ENCODE results near the gene S1PR1.

The S1PR1 gene

DNA sequence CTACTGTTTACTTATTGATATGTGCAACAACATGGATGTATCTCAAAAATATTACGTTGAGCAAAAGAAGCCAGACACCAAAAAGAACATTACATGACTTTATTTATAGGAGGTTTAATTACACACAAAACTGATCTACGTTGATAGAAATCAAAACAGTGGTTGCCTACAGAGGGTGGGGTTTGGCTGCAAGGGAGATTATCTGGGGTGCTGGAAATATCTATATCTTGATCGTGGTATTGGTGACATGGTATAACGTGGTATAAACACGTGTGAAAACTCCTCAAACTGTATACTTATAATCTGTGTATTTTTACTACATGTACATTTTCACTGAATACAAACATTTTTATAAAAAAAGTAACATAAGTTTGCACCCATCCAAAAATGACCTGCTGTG, 38.9 kb downstream of the S1PR1 start:
- no peak for TF ChIP-seq FOXP2 (optimal IDR thresholded peaks at IDR 0.05; ENCODE audit: control extremely low read depth, extremely low read length, insufficient read depth)
- no peak for TF ChIP-seq POLR2AphosphoS5 (IDR thresholded peaks at IDR 0.05; ENCODE audit: borderline replicate concordance, low read depth, low read length)
- TF ChIP-seq EZH2 (IDR thresholded peaks at IDR 0.05) = no peak
- Histone ChIP-seq H3K27ac (no peak overlapping the region), H3K4me3 (no peak overlapping the region), H3K9me3 (ENCODE audit: low read depth, low read length) (no peaks in the 10 kb centered on the region), H3K36me3 (ENCODE audit: insufficient read depth, low read length) (no peaks in the 10 kb centered on the region), H3K9ac (ENCODE audit: insufficient read length) (no peak overlapping the region)
- no peak for DNase-seq (ENCODE audit: low read depth, low spot score)

GRCh38 chr1:101276818-101277217, 40.0 kb downstream of the S1PR1 start:
- Histone ChIP-seq H3K9ac (ENCODE audit: insufficient read length) (no peak overlapping the region), H3K4me3 (no peak overlapping the region), H3K36me3 (ENCODE audit: insufficient read depth, low read length) (no peaks in the 10 kb centered on the region), H3K9me3 (ENCODE audit: low read depth, low read length) (no peaks in the 10 kb centered on the region), H3K27ac (no peak overlapping the region)
- no peak for DNase-seq (ENCODE audit: low read depth, low spot score)
- TF ChIP-seq EZH2 (IDR thresholded peaks at IDR 0.05) (no peak), FOXP2 (optimal IDR thresholded peaks at IDR 0.05; ENCODE audit: control extremely low read depth, extremely low read length, insufficient read depth) (no peak), POLR2AphosphoS5 (IDR thresholded peaks at IDR 0.05; ENCODE audit: borderline replicate concordance, low read depth, low read length) (no peak)

DNA sequence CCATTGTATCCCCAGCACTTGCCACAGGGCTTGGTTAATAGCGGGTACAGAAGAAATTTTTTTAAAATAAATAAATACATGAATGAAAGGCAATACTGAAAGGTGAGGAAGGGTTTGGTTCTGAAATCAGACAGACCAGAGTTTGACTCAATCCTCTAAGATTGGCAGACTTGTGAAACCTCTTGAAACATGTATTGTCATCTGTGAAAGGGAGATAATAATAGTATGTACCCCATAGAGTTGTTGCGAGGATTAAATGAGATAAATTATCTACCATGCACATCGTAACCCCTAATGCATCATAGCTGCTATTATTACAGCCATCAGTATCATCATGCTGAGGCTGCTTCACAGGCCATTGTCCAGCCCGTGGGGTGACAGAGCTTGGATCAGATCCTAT, 41.4 kb downstream of the S1PR1 start:
- Histone ChIP-seq H3K36me3 (ENCODE audit: insufficient read depth, low read length) (no peaks in the 10 kb centered on the region), H3K9ac (ENCODE audit: insufficient read length) (no peak overlapping the region), H3K4me3 (no peak overlapping the region), H3K27ac (no peak overlapping the region), H3K9me3 (ENCODE audit: low read depth, low read length) (no peaks in the 10 kb centered on the region)
- no peak for DNase-seq (ENCODE audit: low read depth, low spot score)
- TF ChIP-seq EZH2 (IDR thresholded peaks at IDR 0.05) (no peak), FOXP2 (optimal IDR thresholded peaks at IDR 0.05; ENCODE audit: control extremely low read depth, extremely low read length, insufficient read depth) (no peak), POLR2AphosphoS5 (IDR thresholded peaks at IDR 0.05; ENCODE audit: borderline replicate concordance, low read depth, low read length) (no peak)

DNA sequence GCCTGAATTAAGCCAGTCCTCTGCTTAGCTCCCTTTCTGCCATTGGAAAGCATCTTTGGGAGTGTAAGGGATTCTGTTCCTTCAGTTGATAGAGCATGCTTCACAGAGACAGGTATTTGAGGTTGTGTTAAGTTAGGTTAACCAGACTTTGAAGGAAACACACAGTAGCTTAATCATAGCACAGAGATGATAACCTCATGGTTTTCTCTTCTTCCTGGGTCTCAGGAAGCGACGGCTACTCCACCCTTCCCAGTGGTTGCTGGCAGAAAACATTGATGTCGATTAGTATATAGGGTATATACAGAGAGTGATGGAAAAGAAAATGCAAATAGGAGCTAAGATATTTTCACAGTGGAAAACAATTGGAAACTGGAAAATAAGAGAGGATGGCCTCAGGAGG, 42.0 kb downstream of the S1PR1 start:
- Histone ChIP-seq H3K36me3 (ENCODE audit: insufficient read depth, low read length) (no peaks in the 10 kb centered on the region), H3K4me3 (no peak overlapping the region), H3K9me3 (ENCODE audit: low read depth, low read length) (no peaks in the 10 kb centered on the region), H3K27ac (no peak overlapping the region), H3K9ac (ENCODE audit: insufficient read length) (no peak overlapping the region)
- DNase-seq (ENCODE audit: low read depth, low spot score) = no peak
- TF ChIP-seq EZH2 (IDR thresholded peaks at IDR 0.05) (no peak), FOXP2 (optimal IDR thresholded peaks at IDR 0.05; ENCODE audit: control extremely low read depth, extremely low read length, insufficient read depth) (no peak), POLR2AphosphoS5 (IDR thresholded peaks at IDR 0.05; ENCODE audit: borderline replicate concordance, low read depth, low read length) (no peak)

DNA sequence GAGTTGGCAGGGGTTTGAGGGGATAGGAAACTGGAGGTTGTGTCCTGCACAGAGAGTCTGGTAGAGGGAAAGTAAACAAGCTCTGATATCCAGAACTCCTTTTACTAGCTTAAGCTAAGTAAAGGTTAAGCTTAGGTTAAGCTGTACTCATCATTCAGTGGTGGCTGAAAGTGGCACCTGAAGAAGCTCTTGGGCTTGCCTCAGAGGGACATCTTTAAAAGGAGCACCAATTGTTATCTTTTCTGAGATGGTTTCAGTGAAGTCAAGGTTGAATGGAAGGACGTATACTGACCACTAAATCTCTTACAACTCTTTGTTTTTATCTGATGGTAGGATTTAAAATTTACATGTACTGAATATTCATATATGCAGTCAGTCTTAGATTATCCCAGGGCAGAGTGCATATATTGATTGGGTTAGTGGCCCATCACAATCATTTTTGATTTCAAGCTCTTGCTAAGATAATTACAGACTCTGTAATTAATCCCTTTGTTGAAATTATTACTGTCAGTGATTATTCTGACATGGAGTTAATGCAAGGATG, 43.3 kb downstream of the S1PR1 start:
- TF ChIP-seq POLR2AphosphoS5 (IDR thresholded peaks at IDR 0.05; ENCODE audit: borderline replicate concordance, low read depth, low read length) (no peak), EZH2 (IDR thresholded peaks at IDR 0.05) (no peak), FOXP2 (optimal IDR thresholded peaks at IDR 0.05; ENCODE audit: control extremely low read depth, extremely low read length, insufficient read depth) (no peak)
- DNase-seq (ENCODE audit: low read depth, low spot score) = no peak
- H3K9ac ChIP-seq (ENCODE audit: insufficient read length) = no peak overlapping the region
- no peak overlapping the region for H3K4me3 ChIP-seq
- no peaks in the 10 kb centered on the region for H3K36me3 ChIP-seq (ENCODE audit: insufficient read depth, low read length)
- H3K9me3 ChIP-seq (ENCODE audit: low read depth, low read length) = no peaks in the 10 kb centered on the region
- H3K27ac ChIP-seq = no peak overlapping the region

DNA sequence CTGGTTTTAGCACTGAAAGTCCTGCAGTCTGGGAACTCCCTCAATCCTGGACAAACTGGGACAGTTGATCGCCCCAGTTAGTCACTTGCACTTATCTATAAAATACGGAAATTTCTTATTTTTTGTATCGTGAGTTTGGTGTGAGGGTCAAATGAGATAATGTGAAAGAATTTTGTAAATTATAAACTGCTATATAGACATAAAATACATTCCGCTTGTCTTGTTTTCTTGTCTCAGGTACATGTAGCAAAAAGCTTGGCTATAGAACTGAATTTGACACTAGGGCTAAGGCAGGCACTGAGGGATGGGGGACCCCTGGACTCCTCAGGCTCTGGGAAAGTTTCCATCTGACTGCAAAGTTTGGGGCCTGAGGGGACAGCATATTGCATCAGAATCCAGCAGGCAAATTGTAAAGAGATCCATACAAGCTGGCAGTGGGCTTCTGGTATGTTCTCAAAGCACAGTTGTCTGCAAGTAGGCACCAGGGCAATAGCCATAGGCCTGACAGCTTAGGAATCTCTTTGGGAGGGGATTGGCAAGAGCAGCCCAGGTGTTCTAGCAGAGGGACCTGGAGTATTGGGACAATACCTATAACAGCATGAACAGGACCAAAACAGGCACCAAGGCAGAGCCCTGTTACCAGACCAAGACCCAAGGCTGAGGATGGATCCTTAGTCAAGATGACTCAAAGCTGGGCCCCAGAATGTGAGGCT, 44.3 kb downstream of the S1PR1 start:
- H3K27ac ChIP-seq = no peak overlapping the region
- TF ChIP-seq POLR2AphosphoS5 (IDR thresholded peaks at IDR 0.05; ENCODE audit: borderline replicate concordance, low read depth, low read length) (no peak), FOXP2 (optimal IDR thresholded peaks at IDR 0.05; ENCODE audit: control extremely low read depth, extremely low read length, insufficient read depth) (no peak), EZH2 (IDR thresholded peaks at IDR 0.05) (no peak)
- no peak overlapping the region for H3K4me3 ChIP-seq
- no peaks in the 10 kb centered on the region for H3K36me3 ChIP-seq (ENCODE audit: insufficient read depth, low read length)
- H3K9me3 ChIP-seq (ENCODE audit: low read depth, low read length) = no peaks in the 10 kb centered on the region
- no peak for DNase-seq (ENCODE audit: low read depth, low spot score)
- H3K9ac ChIP-seq (ENCODE audit: insufficient read length) = no peak overlapping the region

- TF ChIP-seq FOXP2 (optimal IDR thresholded peaks at IDR 0.05; ENCODE audit: control extremely low read depth, extremely low read length, insufficient read depth) (no peak), POLR2AphosphoS5 (IDR thresholded peaks at IDR 0.05; ENCODE audit: borderline replicate concordance, low read depth, low read length) (no peak), EZH2 (IDR thresholded peaks at IDR 0.05) (no peak)
- no peak overlapping the region for H3K4me3 ChIP-seq
- no peak for DNase-seq (ENCODE audit: low read depth, low spot score)
- no peak overlapping the region for H3K9ac ChIP-seq (ENCODE audit: insufficient read length)
- no peaks in the 10 kb centered on the region for H3K36me3 ChIP-seq (ENCODE audit: insufficient read depth, low read length)
- H3K27ac ChIP-seq = no peak overlapping the region
- H3K9me3 ChIP-seq (ENCODE audit: low read depth, low read length) = no peaks in the 10 kb centered on the region
These were observed 44.9 kb downstream of the S1PR1 start for GRCh38 chr1:101281751-101282150.

DNA sequence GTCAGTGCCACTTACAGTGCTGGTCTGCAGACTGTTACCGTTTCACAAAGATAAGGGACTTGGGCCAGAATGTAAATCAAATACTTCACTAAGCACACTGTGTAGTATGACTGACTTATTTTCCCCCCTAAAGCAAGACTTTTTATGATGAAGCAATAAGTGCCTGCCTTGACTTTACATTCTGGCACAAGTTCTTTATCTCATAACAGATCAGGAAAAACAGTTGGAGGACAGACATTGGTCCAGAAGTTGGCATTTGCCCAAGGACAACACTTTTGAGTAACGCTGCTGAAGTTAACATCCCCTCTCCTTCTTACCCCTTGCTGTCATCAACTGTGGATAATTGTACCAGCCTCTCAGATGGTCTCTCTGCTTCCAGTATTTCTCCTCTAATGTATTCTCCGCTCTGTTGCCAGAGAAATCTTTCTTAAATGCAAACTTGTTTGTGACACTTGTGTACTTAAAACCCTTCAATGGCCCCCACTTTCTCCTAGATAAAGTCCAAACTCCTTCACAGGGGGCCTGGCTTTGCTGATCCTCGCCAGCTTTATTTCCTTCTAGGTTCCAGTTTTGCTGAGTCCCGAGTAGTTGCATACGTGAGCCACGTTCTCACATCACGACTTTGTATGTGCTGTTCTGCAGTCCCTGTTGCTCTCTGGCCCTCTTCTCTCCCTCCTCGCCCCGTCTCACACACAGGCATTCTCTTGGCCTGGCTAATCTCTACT, 45.7 kb downstream of the S1PR1 start:
- no peak overlapping the region for H3K27ac ChIP-seq
- H3K36me3 ChIP-seq (ENCODE audit: insufficient read depth, low read length) = no peaks in the 10 kb centered on the region
- no peaks in the 10 kb centered on the region for H3K9me3 ChIP-seq (ENCODE audit: low read depth, low read length)
- H3K4me3 ChIP-seq = no peak overlapping the region
- DNase-seq (ENCODE audit: low read depth, low spot score) = no peak
- TF ChIP-seq POLR2AphosphoS5 (IDR thresholded peaks at IDR 0.05; ENCODE audit: borderline replicate concordance, low read depth, low read length) = no peak
- no peak for TF ChIP-seq FOXP2 (optimal IDR thresholded peaks at IDR 0.05; ENCODE audit: control extremely low read depth, extremely low read length, insufficient read depth)
- TF ChIP-seq EZH2 (IDR thresholded peaks at IDR 0.05) = no peak
- H3K9ac ChIP-seq (ENCODE audit: insufficient read length) = no peak overlapping the region

Data from SK-N-MC (cell line).